Prostate gland (tissue), 2 donors: ENCODE results near the gene MYO16.

ENCODE experiments used
- POLR2A ChIP-seq: fragments of 450-650 bp; IDR thresholded peaks from one replicate; pipeline ENCODE4 v1.6.1; 2016; ENCODE audit warnings: antibody characterized with exemption, mild to moderate bottlenecking
- TF ChIP-seq, protein P1 (sequence below), 4 experiments: fragments of 200-600 bp in 2 of 4; fragments of 450-650 bp in 2 of 4; sonication (generic) in 2 of 4; IDR thresholded peaks; 1 replicate in 3 of 4; 2 replicates in 1 of 4; pipeline ENCODE4 v1.5.1; 2016 to 2019; ENCODE audit warnings: antibody characterized with exemption in 4 of 4, mild to moderate bottlenecking in 2 of 4, moderate library complexity in 2 of 4

DNA sequence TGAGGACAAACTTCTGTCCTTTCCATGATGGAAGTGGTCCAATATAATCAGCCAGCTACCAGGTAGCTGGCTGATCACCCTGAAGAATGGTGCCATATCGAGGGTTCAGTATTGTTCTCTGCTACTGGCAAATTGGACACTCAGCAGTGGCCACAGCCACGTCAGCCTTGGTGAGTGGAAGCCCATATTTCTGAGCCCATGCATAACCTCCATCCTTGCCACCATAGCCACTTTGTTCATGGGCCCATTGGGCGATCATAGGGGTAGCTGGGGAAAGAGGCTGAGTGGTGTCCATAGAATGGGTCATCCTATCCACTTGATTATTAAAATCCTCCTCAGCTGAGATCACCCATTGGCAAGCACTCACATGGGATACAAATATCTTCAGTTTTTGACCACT, 591.2 kb downstream of the MYO16 start:
- TF ChIP-seq, protein P1, sequence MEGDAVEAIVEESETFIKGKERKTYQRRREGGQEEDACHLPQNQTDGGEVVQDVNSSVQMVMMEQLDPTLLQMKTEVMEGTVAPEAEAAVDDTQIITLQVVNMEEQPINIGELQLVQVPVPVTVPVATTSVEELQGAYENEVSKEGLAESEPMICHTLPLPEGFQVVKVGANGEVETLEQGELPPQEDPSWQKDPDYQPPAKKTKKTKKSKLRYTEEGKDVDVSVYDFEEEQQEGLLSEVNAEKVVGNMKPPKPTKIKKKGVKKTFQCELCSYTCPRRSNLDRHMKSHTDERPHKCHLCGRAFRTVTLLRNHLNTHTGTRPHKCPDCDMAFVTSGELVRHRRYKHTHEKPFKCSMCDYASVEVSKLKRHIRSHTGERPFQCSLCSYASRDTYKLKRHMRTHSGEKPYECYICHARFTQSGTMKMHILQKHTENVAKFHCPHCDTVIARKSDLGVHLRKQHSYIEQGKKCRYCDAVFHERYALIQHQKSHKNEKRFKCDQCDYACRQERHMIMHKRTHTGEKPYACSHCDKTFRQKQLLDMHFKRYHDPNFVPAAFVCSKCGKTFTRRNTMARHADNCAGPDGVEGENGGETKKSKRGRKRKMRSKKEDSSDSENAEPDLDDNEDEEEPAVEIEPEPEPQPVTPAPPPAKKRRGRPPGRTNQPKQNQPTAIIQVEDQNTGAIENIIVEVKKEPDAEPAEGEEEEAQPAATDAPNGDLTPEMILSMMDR (IDR thresholded peaks at IDR 0.05) = no peak
- TF ChIP-seq POLR2A = no peak
